ENCODE results near the gene RDH14. TPM values are rescaled to one million over a fixed set of nuclear protein-coding genes. Genes with fewer than 3 reads are reported as not detected.

RDH14 gene
- total RNA-seq, 6 experiments from 2014 or later = 9.2 to 21.5 (median 12.8) TPM

GRCh38 chr2:18546567-18546966, 13.9 kb downstream of the RDH14 start:
- Histone ChIP-seq H3K4me3 (no peak overlapping the region), H3K27me3 (no peaks in the 10 kb centered on the region), H3K36me3 (no peaks in the 10 kb centered on the region), H3K27ac (no peak overlapping the region), H3K9me3 (no peaks in the 10 kb centered on the region), H3K4me1 (peaks cover 0 to 2% (median 0%) of the 10 kb centered on the region in 4 donors)
- no peak for ATAC-seq
- no peak for TF ChIP-seq POLR2A (IDR thresholded peaks at IDR 0.05)
- no peak for TF ChIP-seq CTCF (IDR thresholded peaks at IDR 0.05)
- intact Hi-C loops (cut with DNase I) = no loop called here
- WGBS (ENCODE audit: insufficient coverage, low coverage, low lambda C conversion rate, missing lambda C conversion rate) = 76% methylated on average over 2 of the region's 2 CpGs
- DNase-seq = no peak

GRCh38 chr2:18545384-18545783, 15.1 kb downstream of the RDH14 start:
- TF ChIP-seq CTCF (IDR thresholded peaks at IDR 0.05) (no peak), POLR2A (IDR thresholded peaks at IDR 0.05) (no peak)
- no peaks in the 10 kb centered on the region for H3K9me3 ChIP-seq
- no peaks in the 10 kb centered on the region for H3K36me3 ChIP-seq
- no peaks in the 10 kb centered on the region for H3K27me3 ChIP-seq
- intact Hi-C loops (cut with DNase I) = no loop called here
- 76% methylated on average over 4 of the region's 4 CpGs for WGBS (ENCODE audit: insufficient coverage, low coverage, low lambda C conversion rate, missing lambda C conversion rate)
- DNase-seq (no peak), ATAC-seq (no peak)
- H3K4me3 ChIP-seq = no peak overlapping the region
- no peak overlapping the region for H3K27ac ChIP-seq
- no peaks in the 10 kb centered on the region for H3K4me1 ChIP-seq

GRCh38 chr2:18544171-18544570, 16.3 kb downstream of the RDH14 start:
- intact Hi-C loops (cut with DNase I) = no loop called here
- no peak for DNase-seq
- 77% methylated on average over 3 of the region's 3 CpGs for WGBS (ENCODE audit: insufficient coverage, low coverage, low lambda C conversion rate, missing lambda C conversion rate)
- ATAC-seq = no peak
- TF ChIP-seq CTCF (IDR thresholded peaks at IDR 0.05) = no peak
- no peak for TF ChIP-seq POLR2A (IDR thresholded peaks at IDR 0.05)
- Histone ChIP-seq H3K27ac (no peak overlapping the region), H3K27me3 (no peaks in the 10 kb centered on the region), H3K4me3 (no peak overlapping the region), H3K36me3 (no peaks in the 10 kb centered on the region), H3K4me1 (no peaks in the 10 kb centered on the region), H3K9me3 (no peaks in the 10 kb centered on the region)

DNA sequence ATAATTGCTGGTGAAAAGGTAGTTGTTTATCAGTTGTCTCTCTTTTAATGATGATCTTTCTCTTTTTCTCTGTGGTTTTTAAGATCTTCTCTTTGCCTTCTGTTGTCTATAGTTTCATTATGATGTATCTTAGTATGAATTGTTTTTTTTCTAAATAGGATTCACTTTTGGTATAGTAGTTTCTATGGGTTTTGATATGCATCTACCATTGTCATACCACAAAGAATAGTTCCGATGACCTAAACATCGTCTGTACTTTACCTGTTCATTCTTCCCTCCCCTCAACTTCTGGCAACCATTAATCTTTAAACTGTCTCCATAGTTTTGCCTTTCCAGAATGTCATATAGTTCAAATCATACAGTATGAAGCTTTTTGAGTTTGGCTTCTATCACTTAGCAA, 19.6 kb downstream of the RDH14 start:
- no peaks in the 10 kb centered on the region for H3K9me3 ChIP-seq
- no peaks in the 10 kb centered on the region for H3K27me3 ChIP-seq
- 79% methylated on average over 2 of the region's 2 CpGs for WGBS (ENCODE audit: insufficient coverage, low coverage, low lambda C conversion rate, missing lambda C conversion rate)
- no peak overlapping the region for H3K4me3 ChIP-seq
- no peak for DNase-seq
- no peak overlapping the region for H3K27ac ChIP-seq
- no peaks in the 10 kb centered on the region for H3K36me3 ChIP-seq
- no peak for ATAC-seq
- TF ChIP-seq CTCF (IDR thresholded peaks at IDR 0.05) = no peak
- TF ChIP-seq POLR2A (IDR thresholded peaks at IDR 0.05) = no peak
- intact Hi-C loops (cut with DNase I) = no loop called here
- H3K4me1 ChIP-seq = no peaks in the 10 kb centered on the region

GRCh38 chr2:18536697-18537096, 23.8 kb downstream of the RDH14 start:
- Histone ChIP-seq H3K9me3 (no peaks in the 10 kb centered on the region), H3K27ac (no peak overlapping the region), H3K36me3 (no peaks in the 10 kb centered on the region), H3K4me3 (no peak overlapping the region), H3K27me3 (no peaks in the 10 kb centered on the region), H3K4me1 (no peaks in the 10 kb centered on the region)
- TF ChIP-seq POLR2A (IDR thresholded peaks at IDR 0.05) (no peak), CTCF (IDR thresholded peaks at IDR 0.05) (no peak)
- no peak for DNase-seq
- intact Hi-C loops (cut with DNase I) = no loop called here
- ATAC-seq = no peak
- WGBS (ENCODE audit: insufficient coverage, low coverage, low lambda C conversion rate, missing lambda C conversion rate) = 73% methylated on average over 1 of the region's 1 CpG
